Activated T-helper 1 cell treated with anti-CD3 and anti-CD28 coated beads, Interleukin-12 subunit alpha, Interleukin-12 subunit beta, Interleukin-2, Interleukin-4 antibody, amounts not matched to agents 30 ng/mL and 10 ng/mL and 1 ng/mL, durations not matched to agents 14 hours and 24 hours and 36 hours (primary cell): Measurements from ENCODE around the gene NR6A1. TPM values are rescaled to one million over a fixed set of nuclear protein-coding genes. Genes with fewer than 3 reads are reported as not detected.

ENCODE experiments used
- DNase-seq: peaks from one replicate; pipeline ENCODE4 v3.0.0; 2021; ENCODE audit warnings: low spot score
- H3K27ac Mint-ChIP-seq: one replicate; pipeline ENCODE4 v1.8.0; 2021; ENCODE audit warnings: mild to moderate bottlenecking, mixed read lengths
- H3K27me3 Mint-ChIP-seq: one replicate; pipeline ENCODE4 v1.8.0; 2022; ENCODE audit warnings: mild to moderate bottlenecking, moderate library complexity, mixed read lengths; ENCODE audit not compliant: insufficient read depth
- H3K36me3 Mint-ChIP-seq: one replicate; pipeline ENCODE4 v1.8.0; 2021; ENCODE audit warnings: low read depth, mixed read lengths
- H3K4me1 Mint-ChIP-seq: one replicate; pipeline ENCODE4 v1.8.0; 2021; ENCODE audit warnings: low read depth, mixed read lengths
- H3K4me3 Mint-ChIP-seq: one replicate; pipeline ENCODE4 v1.8.0; 2021; ENCODE audit warnings: mild to moderate bottlenecking, moderate library complexity, mixed read lengths
- H3K9me3 Mint-ChIP-seq: one replicate; pipeline ENCODE4 v1.8.0; 2021; ENCODE audit warnings: mixed read lengths
- intact Hi-C: fragments of 100-400 bp; cut with micrococcal nuclease; formaldehyde crosslinking; loops from one replicate; pipeline ENCODE4 v1.15.1; 2024
- total RNA-seq: library from RNA; stranded (reverse); gene quantifications from 2 replicates; pipeline ENCODE4 v1.2.3, GENCODE V29; 2022

The NR6A1 gene
- total RNA-seq, 1 donor from 2014 or later = 1.7 TPM

DNA sequence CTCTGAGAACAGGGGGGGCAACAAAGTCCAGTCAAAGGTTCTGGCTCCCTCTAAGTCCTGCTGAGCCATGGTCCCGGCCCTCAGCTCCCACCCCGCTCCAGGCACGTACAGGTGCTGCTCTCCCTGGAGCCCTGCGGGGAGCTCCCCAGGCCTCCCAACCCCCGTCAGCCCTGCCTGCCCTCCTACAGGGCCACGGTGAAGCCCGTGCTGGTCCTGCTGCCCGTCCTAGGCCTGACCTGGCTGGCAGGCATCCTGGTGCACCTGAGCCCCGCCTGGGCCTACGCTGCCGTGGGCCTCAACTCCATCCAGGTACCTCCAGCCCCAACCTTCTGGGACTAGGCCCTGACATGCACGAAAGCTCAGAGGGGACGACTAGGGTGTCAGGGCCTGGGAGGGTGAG is 300.8 kb downstream of the NR6A1 start:
- Mint-ChIP-seq H3K4me1 (no peaks in the 10 kb centered on the region), H3K27ac (no peak overlapping the region), H3K9me3 (no peaks in the 10 kb centered on the region), H3K36me3 (no peaks in the 10 kb centered on the region), H3K4me3 (no peak overlapping the region), H3K27me3 (peaks cover 2% of the 10 kb centered on the region)
- intact Hi-C loops = no loop called here
- no peak for DNase-seq

DNA sequence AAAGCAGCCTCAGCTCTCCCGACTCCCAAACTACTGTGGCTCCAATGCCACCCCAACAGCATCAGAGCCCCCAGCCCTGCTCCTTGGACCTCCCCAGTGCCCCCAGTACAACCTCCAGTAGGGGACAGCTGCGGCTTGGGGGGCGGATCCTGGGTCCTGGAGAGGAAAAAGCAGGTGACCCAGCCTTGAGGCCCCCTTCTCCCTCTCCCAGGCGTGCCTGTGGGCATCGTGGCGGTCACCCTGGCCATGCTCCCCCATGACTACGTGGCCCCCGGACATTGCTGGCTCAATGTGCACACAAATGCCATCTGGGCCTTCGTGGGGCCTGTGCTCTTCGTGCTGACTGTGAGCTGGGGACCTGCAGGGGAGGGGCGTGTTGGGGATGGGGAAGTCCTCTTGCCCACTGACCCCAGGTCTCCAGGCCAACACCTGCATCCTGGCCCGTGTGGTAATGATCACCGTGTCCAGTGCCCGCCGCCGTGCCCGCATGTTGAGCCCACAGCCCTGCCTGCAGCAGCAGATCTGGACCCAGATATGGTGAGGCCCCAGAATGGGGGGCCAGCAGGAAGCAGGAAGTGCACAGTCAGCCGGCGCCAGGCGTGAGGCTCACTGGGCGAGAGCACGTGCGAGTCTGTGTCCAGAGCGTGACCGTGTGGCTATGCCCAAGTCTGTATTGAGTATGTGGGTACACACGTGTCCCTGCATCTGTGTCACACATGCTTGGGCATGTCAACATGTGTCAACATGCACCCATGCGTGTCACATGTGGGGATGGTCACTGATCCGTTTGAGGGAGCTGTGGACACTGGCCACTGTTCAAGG is 301.9 kb downstream of the NR6A1 start:
- no peak for DNase-seq
- H3K4me1 Mint-ChIP-seq = no peaks in the 10 kb centered on the region
- H3K36me3 Mint-ChIP-seq = no peaks in the 10 kb centered on the region
- no peak overlapping the region for H3K27ac Mint-ChIP-seq
- intact Hi-C loops = no loop called here
- no peak overlapping the region for H3K4me3 Mint-ChIP-seq
- H3K27me3 Mint-ChIP-seq = peaks cover 5% of the 10 kb centered on the region
- no peaks in the 10 kb centered on the region for H3K9me3 Mint-ChIP-seq

DNA sequence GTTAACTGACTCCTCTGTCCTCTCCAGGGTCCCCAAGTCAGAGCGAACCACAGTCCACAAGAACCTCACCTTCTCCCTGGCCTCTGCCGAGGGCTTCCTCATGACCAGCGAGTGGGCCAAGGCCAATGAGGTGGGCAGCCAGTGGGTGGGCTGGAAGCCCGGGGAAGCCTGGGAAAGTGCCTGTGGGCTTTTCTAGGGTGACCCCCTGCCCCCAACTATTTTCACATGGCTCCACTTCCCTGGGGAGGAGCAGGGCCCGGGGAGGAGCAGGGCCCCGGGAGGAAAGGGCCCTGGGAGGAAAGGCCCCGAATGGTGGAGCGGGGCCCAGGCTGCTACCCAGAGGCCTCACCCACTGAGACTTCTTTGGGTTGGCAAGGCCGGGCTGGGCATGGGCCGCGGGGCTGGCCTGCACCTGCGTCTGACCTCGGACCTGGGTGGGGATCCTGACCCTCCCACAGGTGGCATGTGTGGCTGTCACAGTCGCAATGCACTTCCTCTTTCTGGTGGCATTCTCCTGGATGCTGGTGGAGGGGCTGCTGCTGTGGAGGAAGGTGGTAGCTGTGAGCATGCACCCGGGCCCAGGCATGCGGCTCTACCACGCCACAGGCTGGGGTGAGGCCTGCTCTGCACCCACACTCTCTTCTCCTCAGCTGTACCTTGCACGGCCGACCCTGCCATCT is 302.9 kb downstream of the NR6A1 start:
- Mint-ChIP-seq H3K9me3 (no peaks in the 10 kb centered on the region), H3K27me3 (peaks cover 5% of the 10 kb centered on the region), H3K27ac (no peak overlapping the region), H3K4me1 (no peaks in the 10 kb centered on the region), H3K4me3 (no peak overlapping the region), H3K36me3 (no peaks in the 10 kb centered on the region)
- intact Hi-C loops = no loop called here
- no peak for DNase-seq

DNA sequence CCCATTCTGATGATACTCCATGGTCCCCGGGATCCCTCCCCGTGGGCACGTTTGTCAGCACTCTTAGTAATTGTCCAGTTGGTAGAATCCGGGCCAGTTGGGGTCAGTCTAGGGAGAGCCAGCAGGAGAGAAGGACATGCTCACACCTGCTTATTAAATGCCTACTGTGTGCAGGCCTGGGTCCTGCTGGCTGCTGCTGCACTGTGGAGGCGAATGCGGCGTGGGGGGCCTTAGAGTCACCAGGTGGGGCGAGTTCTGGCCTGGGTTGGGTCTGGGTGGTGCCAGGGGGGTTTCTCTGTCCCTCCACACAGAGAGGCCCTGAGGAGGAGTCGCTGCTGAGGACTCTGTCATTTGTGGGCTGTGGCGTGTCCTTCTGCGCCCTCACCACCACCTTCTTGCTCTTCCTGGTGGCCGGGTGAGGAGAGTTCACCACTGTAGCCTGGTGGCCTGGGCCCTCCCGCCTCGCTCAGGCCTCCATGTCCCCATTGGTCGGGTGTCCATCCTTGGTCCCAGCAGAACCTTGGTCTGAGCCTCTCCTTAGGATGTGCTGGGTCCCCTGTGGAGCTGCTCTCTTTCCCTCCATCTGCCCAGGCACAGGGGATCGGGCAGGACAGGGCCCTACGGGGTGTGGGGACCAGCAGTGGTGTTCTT is 303.6 kb downstream of the NR6A1 start:
- Mint-ChIP-seq H3K4me1 (no peaks in the 10 kb centered on the region), H3K4me3 (no peak overlapping the region), H3K36me3 (no peaks in the 10 kb centered on the region), H3K27me3 (peaks cover 8% of the 10 kb centered on the region), H3K9me3 (no peaks in the 10 kb centered on the region), H3K27ac (no peak overlapping the region)
- intact Hi-C loops = no loop called here
- no peak for DNase-seq

Other genes with a start within 250 kb of the NR6A1 start
- gene OLFML2A, start 5.8 kb upstream of the NR6A1 start, total RNA-seq = not detected in 2 replicates
- not detected in 2 replicates for gene WDR38, start 82.1 kb upstream of the NR6A1 start, total RNA-seq
- gene RPL35, start 90.6 kb upstream of the NR6A1 start, total RNA-seq = 1,681 and 1,750 TPM in 2 replicates
- gene ARPC5L, start 90.8 kb upstream of the NR6A1 start, total RNA-seq = 111 and 115 TPM in 2 replicates
- 16.6 TPM in 2 replicates for gene GOLGA1, start 169.8 kb upstream of the NR6A1 start, total RNA-seq